GM18861 (cell line): Measurements from ENCODE around the gene SLC18A3.

Experiments used
- ATAC-seq: cut with Tn5 transposase; IDR thresholded peaks from one replicate; pipeline ENCODE4 v1.9.1; 2021; ENCODE audit not compliant: unreplicated experiment

Gene SLC18A3

DNA sequence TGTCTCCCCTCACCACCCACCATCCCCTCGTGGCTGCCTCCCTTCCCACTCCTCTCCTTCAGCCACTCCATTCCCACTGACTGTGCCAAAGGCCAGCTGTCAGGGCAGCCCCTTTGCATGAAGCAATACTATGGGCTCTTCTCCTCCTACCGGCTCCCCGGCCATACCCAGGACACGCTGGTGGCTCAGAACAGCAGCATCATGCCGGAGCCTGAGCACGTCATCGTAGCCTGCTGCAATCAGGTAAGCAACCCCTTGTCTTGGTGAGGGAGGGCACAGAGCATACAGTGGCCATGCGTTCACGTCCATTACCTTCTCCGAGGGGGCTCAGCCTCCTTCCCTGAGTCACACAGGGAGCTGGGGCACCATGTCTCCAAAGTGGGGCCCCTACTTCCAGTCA lies 15.3 kb downstream of the SLC18A3 start:
- no peak for ATAC-seq

DNA sequence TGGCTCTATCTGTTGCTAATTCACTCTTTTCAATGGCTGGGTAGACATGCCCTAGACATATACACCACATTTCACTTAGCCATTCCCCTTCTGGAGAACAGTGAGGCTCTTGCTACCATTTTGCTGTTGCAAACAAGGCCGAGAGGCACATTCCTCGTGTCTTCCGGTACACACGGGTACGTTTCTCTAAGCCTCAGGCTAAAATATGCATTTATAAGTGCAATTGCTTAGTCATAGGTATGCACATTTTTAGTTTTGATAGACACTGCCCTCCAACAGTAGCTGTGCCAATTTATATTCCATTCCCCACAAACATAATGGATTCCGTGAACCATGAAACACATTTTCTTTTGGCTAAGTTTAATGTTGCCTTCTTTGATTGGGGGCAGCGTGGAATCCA lies 16.9 kb downstream of the SLC18A3 start:
- ATAC-seq, result no peak

DNA sequence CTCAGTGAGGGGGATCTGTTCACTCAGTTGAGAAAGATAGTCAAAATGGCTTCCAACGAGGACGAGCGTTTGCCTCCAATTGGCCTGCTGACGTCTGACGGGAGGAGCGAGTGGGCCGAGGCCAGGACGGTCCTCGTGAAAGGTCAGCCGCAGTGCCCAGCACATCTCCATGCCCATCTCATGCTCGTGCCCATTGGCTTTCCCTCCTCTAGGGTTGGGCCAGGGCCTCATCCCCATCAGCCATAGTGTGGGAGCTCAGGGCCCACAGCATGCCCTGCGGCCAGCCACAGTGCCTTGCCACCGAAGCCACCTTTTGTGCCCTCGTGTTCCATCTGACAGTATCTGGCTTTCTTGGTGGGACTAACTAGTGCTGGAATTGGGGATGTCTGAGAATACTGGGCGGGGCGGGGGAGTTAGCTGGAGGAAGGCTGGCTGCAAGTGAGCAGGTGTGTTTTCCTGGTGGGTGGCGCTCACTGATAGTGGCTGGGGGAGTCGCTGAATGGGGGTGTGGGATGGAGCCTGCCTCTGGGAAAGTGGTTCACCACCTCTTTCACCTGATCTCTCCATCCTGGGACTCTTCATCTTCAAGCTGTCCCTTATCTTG lies 17.6 kb downstream of the SLC18A3 start:
- ATAC-seq, result no peak

DNA sequence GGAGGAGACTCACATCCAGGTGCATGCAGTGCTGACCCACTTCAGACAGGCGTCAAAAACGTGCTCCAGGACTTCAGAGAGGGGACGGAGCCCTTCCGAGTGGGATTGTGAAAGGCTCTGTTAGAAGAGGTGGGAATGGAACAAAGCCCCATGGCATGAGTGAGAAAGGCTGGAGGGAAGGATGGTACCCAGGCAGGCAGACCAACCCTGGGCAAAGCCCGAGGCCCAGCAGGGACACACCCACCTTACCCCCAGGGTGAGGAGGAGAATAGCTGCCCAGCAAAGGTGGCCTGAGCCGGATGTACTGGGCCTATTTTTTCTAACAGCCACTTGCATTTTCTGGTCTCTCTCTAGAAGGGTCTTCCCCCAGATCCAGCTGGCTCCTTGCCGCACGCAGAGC lies 18.5 kb downstream of the SLC18A3 start:
- no peak for ATAC-seq

DNA sequence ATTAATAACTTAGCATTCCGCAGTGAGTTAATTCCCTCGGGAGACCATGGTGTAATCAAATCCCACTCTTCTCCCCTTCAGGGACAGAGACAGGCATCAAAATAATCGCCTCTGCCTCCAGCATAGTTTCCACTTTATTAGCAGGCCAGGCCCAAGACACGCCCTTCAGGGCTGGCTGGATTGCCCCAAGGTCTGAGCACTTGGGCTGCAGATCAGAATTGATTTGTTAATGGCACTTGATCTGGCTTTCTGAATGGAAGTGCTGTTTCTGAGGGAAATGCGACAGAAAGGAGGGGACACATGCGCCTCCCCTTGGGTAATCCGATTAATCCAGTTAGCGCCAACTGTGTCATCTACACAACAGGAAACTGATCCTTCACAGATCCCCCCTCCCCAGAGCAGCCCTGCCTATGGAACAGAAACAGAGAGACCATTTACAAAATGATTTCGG lies 19.3 kb downstream of the SLC18A3 start:
- no peak for ATAC-seq

DNA sequence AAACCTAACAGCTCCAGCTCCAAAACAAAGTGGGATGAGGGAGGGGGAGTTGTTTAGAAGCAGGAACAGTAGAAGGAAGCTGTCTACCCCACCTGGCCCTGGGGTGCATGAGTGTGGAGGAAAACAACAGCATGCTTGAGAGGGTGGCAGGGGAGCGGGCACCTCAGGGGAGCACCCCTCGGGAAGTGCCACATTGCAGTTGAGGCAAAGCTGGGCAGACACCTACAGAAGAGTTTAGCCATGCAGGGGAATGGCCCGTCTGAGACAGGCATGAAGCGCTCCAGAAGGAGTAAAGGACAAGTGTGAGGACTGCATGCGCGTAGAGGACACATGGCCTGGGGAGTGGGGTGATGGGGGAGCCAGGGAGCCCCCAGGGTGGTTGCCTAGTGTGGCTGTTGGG lies 21.9 kb downstream of the SLC18A3 start:
- no peak for ATAC-seq

DNA sequence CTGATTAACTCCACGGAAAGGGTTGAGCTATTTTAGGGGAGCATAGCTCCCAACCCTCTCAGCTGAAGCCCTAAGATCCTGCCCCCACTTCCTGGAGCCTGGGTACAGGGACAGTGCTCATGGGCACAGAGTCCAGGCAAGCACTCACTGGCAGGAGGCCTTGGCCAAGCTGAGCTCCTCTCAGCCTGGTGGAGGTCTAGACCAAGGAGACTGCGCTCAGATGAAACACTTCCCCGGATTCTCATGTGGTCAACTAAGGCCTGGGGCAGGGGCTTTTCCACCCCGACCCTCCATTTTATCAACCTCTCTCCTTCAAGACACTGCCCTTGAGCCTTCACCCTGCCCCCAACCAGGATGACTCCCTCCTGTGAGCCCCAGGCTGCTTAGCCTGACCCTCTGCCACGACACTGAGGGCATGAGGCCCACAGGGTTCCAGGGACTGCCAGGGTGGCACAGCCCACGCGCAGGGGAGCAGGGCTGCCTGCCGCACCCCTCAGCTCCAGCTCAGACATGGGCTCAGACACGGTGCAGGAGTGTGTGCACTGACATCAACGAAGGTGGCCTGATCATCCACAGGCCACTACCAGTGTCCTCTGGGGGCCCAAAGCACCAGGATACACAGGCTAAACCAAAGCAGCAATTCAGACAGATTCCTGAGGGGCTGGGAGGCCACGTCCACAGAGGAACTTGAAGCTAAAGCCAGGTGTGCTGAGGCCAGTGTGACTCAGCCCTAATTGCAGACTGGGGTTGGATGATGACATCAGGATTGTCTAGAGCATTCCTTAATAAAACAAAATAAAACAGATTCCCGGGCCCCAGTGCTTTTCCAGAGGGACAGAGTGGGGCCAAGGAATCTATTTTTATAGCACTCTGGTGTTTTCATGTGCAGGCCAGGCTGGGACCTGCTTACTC lies 22.6 kb downstream of the SLC18A3 start:
- ATAC-seq, result no peak

DNA sequence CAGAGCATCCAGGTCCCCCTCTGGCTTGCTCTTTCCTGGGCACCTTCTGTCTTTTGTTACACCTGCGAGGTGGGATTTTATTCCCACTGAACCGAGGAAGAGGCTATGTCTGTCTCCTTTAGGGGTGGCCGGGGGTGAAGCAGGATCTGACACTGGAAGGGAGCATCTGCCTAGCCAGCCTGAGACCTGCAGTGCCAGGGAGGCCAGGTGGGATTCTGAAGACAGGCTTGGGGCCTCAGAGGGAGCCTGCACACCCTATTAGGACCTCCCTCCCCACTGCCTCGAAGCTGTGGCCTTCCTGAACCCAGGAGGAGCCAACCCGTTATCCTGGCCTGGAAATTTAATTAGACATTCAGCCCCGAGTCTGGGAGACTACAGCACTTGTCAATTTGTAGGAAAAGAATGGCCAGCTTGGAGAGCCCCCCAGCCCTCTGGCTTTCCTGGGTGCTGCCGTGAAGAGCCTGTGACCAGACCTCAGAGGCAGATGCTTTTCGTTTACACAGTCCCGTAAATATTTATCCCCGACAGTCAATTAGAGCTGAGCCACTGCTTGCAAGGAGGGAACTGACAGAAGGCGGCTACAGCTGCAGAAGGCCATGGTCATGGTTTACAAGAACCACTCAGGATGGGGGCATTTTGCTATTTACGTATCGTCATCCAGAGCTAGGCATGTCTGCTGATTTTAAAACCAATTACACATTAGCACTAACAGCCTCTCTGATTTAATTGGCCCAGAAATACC lies 23.4 kb downstream of the SLC18A3 start:
- ATAC-seq, result no peak

DNA sequence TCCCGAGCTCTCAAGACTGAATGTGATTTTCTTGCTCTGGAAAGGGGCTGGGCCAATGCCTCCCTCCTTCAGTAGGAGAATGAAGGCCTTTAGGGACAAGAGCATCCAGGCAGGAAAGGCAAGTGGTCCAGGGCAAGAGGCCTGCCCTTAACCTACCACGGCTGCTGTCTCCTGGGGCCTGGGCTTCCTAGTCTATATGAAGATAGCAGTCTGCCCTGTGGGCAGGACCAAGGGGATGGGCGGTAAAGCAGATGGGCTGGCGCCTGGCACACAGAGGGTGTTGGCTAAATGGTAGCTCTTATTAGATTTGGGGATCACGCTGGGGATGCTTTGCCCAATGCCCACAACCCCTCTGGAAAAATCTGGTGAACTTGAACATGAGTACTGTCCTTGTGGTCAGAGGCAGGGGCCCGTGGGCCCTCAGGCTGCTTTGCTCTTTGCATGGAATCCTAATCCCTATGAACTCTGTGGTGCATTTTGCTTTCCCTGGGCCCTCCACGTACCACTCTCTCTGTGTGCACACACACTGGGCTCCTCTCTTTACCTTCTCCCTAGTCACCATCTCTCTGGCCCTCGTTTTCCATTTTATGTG lies 24.1 kb downstream of the SLC18A3 start:
- no peak for ATAC-seq

DNA sequence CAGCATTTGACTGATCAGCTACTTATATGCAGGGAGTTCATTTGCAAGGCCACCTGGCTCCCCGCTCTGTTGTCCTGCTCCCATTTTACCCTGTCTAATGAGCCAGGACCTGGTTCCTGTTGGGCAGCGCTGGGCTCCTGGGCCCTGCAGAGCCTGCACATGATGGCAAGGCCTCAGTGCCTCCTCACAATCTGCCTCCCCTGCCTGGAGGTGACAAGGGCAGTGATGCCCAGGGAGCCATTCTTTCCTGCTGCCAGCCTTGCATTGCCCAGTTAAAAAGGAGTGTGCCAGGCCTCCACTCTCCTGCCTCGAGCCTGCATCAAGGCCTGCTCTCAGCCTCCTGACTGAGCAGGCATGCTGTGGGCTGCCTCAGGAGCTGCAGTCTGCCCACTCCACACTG lies 32.2 kb downstream of the SLC18A3 start:
- no peak for ATAC-seq

DNA sequence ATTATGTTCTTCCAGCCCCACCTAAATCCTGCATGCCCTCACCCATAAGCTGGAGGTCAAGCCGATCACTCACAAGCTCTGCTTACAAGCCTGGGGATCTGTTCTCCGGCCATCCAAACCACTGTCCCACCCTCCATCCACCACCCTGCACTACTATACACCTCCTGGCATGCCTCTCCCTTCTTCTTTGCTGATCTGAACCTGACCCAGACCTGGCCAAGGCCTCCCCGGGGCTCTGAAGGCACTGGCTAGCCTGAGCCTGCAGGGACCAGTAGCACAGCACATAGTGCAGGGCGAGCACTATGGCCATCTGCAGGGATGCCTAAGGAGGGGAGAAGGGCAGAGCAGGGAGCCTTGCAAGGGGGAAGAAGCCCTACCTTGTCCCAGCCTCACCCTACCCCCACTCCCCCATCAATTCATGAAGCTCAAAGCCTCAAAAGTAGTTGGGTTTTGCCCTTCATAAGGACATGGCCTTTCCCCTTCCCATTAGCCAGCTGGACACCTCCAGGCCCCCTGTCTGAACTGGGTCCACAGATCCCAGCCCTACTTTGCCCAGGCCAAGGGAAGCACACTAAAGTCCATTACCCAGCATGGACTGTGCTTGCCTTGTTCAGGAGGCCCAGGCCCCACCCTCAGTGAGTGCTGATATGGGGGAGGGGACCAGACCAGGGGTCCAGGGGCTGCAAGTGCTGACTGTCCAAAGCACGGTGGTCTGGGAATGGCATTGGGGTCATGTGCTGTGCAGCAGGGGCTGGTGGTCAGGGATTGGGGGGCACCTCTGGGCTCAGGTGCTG lies 33.3 kb downstream of the SLC18A3 start:
- no peak for ATAC-seq

DNA sequence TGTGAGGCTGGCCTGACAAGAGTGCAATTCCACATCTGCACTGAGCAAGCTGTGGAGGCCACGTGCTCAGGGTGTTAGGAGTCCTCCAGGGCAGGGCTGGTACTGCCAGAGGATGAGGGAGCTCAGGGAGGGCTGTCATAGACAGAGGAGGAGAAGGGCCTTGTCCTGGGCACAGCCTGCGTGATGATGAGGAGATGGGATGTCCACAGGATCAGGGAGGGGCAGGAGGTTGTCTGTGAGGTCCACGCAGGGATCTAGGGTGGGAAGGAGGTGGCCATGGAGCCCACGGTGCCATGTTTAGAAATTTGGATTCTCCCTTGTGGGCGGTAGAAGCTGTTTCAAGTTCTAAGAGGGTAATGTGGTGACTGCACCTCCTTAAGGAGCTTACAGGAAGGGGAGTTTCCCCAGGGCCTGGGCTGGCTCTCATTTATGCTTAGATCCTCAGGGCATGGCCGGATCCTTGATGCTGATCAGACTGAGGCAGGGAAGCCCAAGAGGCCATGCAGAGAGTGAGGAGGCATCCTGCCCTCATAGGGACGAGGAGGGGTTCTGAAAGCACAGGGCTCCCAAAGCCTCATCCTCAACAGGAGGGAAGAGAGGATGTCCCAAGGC lies 34.0 kb downstream of the SLC18A3 start:
- ATAC-seq, result no peak

DNA sequence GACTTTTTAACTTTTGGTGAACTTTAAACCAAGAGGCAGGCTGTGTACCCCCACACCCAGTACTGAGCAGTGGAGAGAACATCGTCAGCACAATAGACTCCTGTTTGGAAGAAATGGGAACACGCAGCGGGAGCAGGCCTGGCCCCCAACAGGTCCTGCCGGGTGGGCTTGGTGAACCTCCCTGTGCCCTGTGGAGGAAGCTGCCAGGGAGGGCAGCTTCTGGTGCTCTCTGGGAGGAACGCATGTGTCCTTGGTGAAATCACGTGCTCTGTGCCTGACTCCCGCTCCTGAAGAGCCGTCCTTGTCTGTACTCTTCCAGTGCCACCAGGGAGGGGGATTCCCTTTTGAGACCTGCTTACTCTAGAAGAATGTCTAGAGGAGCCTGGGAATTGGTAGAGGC lies 35.3 kb downstream of the SLC18A3 start:
- no peak for ATAC-seq

DNA sequence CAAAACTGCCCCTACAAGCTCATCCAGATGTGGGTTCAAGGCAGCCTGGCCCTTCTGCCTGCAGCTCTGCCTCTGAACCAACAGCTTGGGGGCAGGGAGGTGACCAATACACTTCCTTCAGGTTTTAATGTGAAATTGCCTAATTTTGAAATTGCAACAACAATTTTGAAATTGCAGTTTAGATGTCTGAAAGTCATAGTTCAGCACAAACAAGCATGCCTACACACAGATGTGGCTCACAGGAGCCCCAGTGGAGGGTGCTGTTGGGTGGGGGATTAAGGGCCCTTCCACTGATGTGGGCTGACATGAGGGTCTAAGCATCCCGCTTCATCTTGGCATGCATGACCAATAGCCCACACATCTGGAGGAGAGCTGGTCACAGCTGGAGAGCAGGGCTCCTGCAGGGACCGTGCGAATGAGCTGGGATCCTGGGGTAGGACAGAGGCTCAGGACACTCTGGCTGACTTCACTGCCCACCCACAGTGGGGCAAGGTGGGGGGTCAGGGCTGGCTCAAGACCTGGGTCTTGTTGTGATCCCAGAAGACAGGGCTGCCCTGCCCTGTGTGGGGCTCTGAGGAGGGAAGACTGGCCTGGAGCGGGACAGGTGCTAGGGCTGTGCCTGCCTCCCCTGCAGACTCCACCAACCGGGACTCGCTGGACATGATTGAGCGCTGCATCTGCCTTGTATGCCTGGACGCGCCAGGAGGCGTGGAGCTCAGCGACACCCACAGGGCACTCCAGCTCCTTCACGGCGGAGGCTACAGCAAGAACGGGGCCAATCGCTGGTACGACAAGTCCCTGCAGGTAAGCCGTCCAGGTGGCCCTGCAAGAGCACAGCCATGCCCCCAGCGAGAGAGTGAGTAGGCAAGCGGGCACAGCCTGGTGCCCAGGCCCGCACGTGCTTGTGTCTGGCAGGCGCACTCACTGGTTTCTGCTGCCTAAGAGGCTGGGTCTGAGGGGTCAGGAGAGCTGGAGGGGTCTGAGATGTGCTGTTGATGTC lies 36.1 kb downstream of the SLC18A3 start:
- no peak for ATAC-seq

DNA sequence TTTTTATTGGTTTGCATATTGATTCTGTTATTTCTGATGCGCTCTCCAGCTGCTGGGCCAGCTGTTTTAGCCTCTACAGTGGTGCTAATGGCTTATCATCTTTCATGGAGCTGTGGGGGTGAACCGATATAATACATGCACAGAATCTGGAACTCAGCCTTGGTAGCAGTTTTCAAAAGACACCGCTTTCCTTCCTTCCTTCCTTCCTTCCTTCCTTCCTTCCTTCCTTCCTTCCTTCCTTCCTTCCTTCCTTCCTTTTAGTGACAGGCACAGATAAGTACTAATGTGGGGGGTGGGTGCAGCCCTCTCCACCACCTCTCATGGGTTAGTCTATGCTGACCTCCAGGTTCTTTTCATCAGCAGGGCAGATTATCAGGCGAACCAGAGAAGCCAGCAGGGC lies 37.4 kb downstream of the SLC18A3 start:
- no peak for ATAC-seq

DNA sequence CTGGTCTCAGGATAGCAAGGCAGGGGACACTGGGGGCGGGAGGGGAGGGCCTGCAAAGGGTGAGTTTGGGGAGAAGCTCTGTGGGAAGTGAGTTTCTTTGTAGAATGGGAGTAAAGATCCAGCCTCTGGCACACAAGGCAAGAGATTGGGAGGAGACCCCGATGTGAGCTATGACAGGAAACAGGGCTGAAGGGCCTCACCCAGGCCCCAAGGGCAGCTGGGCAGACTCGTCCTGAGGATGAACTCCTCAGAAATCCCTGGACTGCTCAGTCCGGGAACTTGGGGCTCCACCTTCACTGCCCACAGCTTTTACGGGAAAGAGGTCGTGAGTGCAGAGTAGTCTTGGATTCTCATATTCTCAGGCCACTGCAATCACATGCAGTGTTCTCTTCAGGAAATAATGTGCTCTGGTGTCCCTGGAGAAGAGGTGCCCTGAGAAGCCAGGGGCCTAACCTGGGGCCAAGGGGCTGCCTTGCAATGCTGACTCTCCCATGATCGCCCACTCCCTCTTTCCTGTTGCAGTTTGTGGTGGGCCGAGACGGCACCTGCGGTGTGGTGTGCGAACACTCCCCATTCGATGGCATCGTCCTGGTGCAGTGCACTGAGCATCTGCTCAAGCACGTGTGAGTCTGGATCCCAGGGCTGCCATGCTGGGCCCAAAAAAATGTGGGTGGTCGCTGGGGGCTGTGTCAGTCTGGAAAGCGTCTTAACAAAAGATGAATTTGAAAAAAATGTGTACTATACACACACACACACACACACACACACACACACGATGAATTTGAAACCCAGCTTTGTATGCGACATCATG lies 38.1 kb downstream of the SLC18A3 start:
- ATAC-seq, result no peak

DNA sequence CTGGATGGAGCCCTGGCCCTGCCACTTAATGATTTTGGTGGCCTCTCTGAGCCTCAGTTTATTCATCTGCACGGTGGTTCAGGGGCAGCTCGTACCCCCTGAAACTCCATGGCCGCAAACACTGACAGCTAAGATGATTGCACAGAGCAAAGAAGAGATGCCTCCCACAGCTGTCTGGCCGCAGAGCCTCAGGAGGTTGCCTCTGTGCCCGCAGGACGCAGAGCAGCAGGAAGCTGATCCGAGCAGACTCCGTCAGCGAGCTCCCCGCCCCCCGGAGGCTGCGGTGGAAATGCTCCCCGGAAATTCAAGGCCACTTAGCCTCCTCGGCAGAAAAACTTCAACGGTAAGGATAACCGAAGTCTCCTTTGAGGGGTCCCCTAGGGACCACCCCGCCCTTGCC lies 39.2 kb downstream of the SLC18A3 start:
- no peak for ATAC-seq
